ENCODE measurements around the gene PTPRD.

The PTPRD gene

GRCh38 chr9:8670751-8671150 is 1942.1 kb downstream of the PTPRD start:
- Histone ChIP-seq H3K36me3 (ENCODE audit: insufficient read depth, low read length) (no peaks in the 10 kb centered on the region), H3K4me1 (ENCODE audit: control insufficient read depth, insufficient read depth, low read length, unreplicated experiment) (no peaks in the 10 kb centered on the region), H3K79me2 (ENCODE audit: control insufficient read depth, insufficient read depth, low read length, unreplicated experiment) (no peaks in the 10 kb centered on the region), H3K27me3 (ENCODE audit: insufficient read depth, low read length) (no peaks in the 10 kb centered on the region), H3K4me3 (ENCODE audit: low read depth, low read length) (no peak overlapping the region), H2AFZ (ENCODE audit: low read length, unreplicated experiment) (no peak overlapping the region), H3K27ac (ENCODE audit: low read depth, low read length) (no peak overlapping the region)

DNA sequence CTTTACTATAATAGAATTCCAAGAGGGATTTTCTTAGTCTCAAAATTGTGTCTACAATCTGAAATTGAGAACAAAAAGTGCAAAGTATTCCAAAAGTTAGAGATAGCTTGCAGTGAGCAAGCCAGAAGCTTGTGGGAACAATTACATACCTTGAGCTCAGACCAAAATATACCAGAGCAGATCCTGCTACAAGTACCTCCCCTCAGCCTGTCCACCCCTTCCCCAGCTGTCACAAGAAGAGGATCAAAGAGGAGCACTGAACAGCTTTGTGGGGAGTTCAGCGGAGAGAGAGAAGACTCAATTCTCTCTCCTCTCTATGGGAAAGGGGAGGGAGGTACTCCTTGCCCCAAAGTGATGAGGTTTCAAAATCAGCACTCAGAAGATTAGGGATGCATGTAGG is 1944.1 kb downstream of the PTPRD start:
- no peaks in the 10 kb centered on the region for H3K4me1 ChIP-seq (ENCODE audit: control insufficient read depth, insufficient read depth, low read length, unreplicated experiment)
- H3K4me3 ChIP-seq (ENCODE audit: low read depth, low read length): no peak overlapping the region
- H2AFZ ChIP-seq (ENCODE audit: low read length, unreplicated experiment): no peak overlapping the region
- no peak overlapping the region for H3K27ac ChIP-seq (ENCODE audit: low read depth, low read length)
- H3K79me2 ChIP-seq (ENCODE audit: control insufficient read depth, insufficient read depth, low read length, unreplicated experiment): no peaks in the 10 kb centered on the region
- H3K27me3 ChIP-seq (ENCODE audit: insufficient read depth, low read length): no peaks in the 10 kb centered on the region
- H3K36me3 ChIP-seq (ENCODE audit: insufficient read depth, low read length): no peaks in the 10 kb centered on the region

DNA sequence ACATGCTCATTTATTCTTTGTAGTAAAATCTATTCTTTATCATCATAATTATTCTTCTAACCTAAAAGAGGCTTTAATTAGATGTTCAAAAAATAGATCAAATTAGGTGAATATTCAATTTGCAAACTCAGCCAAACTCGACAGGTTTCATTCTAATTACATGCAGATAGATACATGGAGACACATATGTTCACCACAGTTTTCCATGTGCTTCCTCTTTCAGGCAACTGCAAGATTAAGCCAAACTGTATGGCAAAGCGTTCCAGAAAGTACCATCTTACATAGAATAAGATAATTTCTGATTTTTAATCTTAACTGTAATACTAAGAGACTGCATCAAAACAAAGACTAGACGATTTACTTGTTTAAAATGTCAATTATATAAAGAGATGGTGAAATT is 1944.6 kb downstream of the PTPRD start:
- no peaks in the 10 kb centered on the region for H3K4me1 ChIP-seq (ENCODE audit: control insufficient read depth, insufficient read depth, low read length, unreplicated experiment)
- H3K4me3 ChIP-seq (ENCODE audit: low read depth, low read length): no peak overlapping the region
- H3K27ac ChIP-seq (ENCODE audit: low read depth, low read length): no peak overlapping the region
- no peaks in the 10 kb centered on the region for H3K27me3 ChIP-seq (ENCODE audit: insufficient read depth, low read length)
- H3K36me3 ChIP-seq (ENCODE audit: insufficient read depth, low read length): no peaks in the 10 kb centered on the region
- no peak overlapping the region for H2AFZ ChIP-seq (ENCODE audit: low read length, unreplicated experiment)
- no peaks in the 10 kb centered on the region for H3K79me2 ChIP-seq (ENCODE audit: control insufficient read depth, insufficient read depth, low read length, unreplicated experiment)

DNA sequence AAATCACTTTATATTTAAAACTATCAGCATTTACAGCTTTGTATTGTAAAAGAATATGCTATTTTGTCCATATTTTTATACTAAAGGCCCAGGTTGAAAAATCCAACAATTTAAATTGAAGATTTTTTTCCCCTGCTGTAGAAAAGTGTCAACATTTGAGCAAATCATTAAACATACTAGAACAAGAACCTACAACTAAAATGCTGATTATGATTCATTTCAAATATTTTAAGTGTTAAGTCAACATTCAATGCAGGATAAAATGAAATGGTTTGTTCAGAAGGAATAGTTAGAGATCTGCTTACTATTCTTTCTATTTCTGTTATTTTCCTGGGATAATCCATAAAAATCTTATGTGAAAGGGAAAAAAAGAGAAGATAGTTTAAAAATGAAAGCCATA is 1946.7 kb downstream of the PTPRD start:
- Histone ChIP-seq H3K27me3 (ENCODE audit: insufficient read depth, low read length) (no peaks in the 10 kb centered on the region), H3K4me1 (ENCODE audit: control insufficient read depth, insufficient read depth, low read length, unreplicated experiment) (no peaks in the 10 kb centered on the region), H3K36me3 (ENCODE audit: insufficient read depth, low read length) (no peaks in the 10 kb centered on the region), H3K4me3 (ENCODE audit: low read depth, low read length) (no peak overlapping the region), H3K79me2 (ENCODE audit: control insufficient read depth, insufficient read depth, low read length, unreplicated experiment) (no peaks in the 10 kb centered on the region), H3K27ac (ENCODE audit: low read depth, low read length) (no peak overlapping the region), H2AFZ (ENCODE audit: low read length, unreplicated experiment) (no peak overlapping the region)

- Histone ChIP-seq H3K27me3 (ENCODE audit: insufficient read depth, low read length) (no peaks in the 10 kb centered on the region), H3K4me3 (ENCODE audit: low read depth, low read length) (no peak overlapping the region), H2AFZ (ENCODE audit: low read length, unreplicated experiment) (no peak overlapping the region), H3K79me2 (ENCODE audit: control insufficient read depth, insufficient read depth, low read length, unreplicated experiment) (no peaks in the 10 kb centered on the region), H3K4me1 (ENCODE audit: control insufficient read depth, insufficient read depth, low read length, unreplicated experiment) (no peaks in the 10 kb centered on the region), H3K36me3 (ENCODE audit: insufficient read depth, low read length) (no peaks in the 10 kb centered on the region), H3K27ac (ENCODE audit: low read depth, low read length) (no peak overlapping the region)
These were observed 1952.4 kb downstream of the PTPRD start for GRCh38 chr9:8660383-8660782.

DNA sequence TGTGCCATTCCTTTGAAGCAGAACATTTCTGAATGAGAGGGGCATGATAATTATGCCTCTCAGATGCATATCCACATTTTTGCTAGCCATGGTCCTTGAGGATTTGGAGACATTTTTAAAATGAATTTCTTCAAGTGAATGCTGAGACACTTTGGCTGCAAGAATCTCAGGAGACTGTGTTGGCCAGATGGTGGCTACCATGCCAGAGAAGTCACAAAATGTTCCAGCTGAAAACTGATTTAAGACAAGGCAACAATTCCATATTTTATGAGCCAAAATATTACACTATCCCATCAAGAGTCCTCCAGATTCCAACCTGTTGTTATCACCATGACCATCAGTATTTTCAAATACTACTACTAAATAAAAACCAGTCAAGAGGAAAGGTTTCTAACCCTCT is 1953.7 kb downstream of the PTPRD start:
- Histone ChIP-seq H3K27me3 (ENCODE audit: insufficient read depth, low read length) (no peaks in the 10 kb centered on the region), H3K27ac (ENCODE audit: low read depth, low read length) (no peak overlapping the region), H3K79me2 (ENCODE audit: control insufficient read depth, insufficient read depth, low read length, unreplicated experiment) (no peaks in the 10 kb centered on the region), H3K4me3 (ENCODE audit: low read depth, low read length) (no peak overlapping the region), H2AFZ (ENCODE audit: low read length, unreplicated experiment) (no peak overlapping the region), H3K4me1 (ENCODE audit: control insufficient read depth, insufficient read depth, low read length, unreplicated experiment) (no peaks in the 10 kb centered on the region), H3K36me3 (ENCODE audit: insufficient read depth, low read length) (no peaks in the 10 kb centered on the region)

- no peaks in the 10 kb centered on the region for H3K4me1 ChIP-seq (ENCODE audit: control insufficient read depth, insufficient read depth, low read length, unreplicated experiment)
- H3K27me3 ChIP-seq (ENCODE audit: insufficient read depth, low read length): no peaks in the 10 kb centered on the region
- H3K27ac ChIP-seq (ENCODE audit: low read depth, low read length): no peak overlapping the region
- H3K4me3 ChIP-seq (ENCODE audit: low read depth, low read length): no peak overlapping the region
- H3K36me3 ChIP-seq (ENCODE audit: insufficient read depth, low read length): no peaks in the 10 kb centered on the region
- H3K79me2 ChIP-seq (ENCODE audit: control insufficient read depth, insufficient read depth, low read length, unreplicated experiment): no peaks in the 10 kb centered on the region
- H2AFZ ChIP-seq (ENCODE audit: low read length, unreplicated experiment): no peak overlapping the region
These were observed 1957.7 kb downstream of the PTPRD start for GRCh38 chr9:8655071-8655470.

GRCh38 chr9:8653855-8654254 is 1958.9 kb downstream of the PTPRD start:
- no peak overlapping the region for H3K27ac ChIP-seq (ENCODE audit: low read depth, low read length)
- H3K4me1 ChIP-seq (ENCODE audit: control insufficient read depth, insufficient read depth, low read length, unreplicated experiment): no peaks in the 10 kb centered on the region
- no peaks in the 10 kb centered on the region for H3K79me2 ChIP-seq (ENCODE audit: control insufficient read depth, insufficient read depth, low read length, unreplicated experiment)
- H3K36me3 ChIP-seq (ENCODE audit: insufficient read depth, low read length): no peaks in the 10 kb centered on the region
- no peaks in the 10 kb centered on the region for H3K27me3 ChIP-seq (ENCODE audit: insufficient read depth, low read length)
- no peak overlapping the region for H2AFZ ChIP-seq (ENCODE audit: low read length, unreplicated experiment)
- H3K4me3 ChIP-seq (ENCODE audit: low read depth, low read length): no peak overlapping the region

- no peaks in the 10 kb centered on the region for H3K27me3 ChIP-seq (ENCODE audit: insufficient read depth, low read length)
- H3K27ac ChIP-seq (ENCODE audit: low read depth, low read length): no peak overlapping the region
- no peaks in the 10 kb centered on the region for H3K36me3 ChIP-seq (ENCODE audit: insufficient read depth, low read length)
- no peak overlapping the region for H3K4me3 ChIP-seq (ENCODE audit: low read depth, low read length)
- H3K79me2 ChIP-seq (ENCODE audit: control insufficient read depth, insufficient read depth, low read length, unreplicated experiment): no peaks in the 10 kb centered on the region
- no peak overlapping the region for H2AFZ ChIP-seq (ENCODE audit: low read length, unreplicated experiment)
- no peaks in the 10 kb centered on the region for H3K4me1 ChIP-seq (ENCODE audit: control insufficient read depth, insufficient read depth, low read length, unreplicated experiment)
These were observed 1959.7 kb downstream of the PTPRD start for GRCh38 chr9:8653111-8653510.

GRCh38 chr9:8652255-8652654 is 1960.5 kb downstream of the PTPRD start:
- Histone ChIP-seq H3K4me3 (ENCODE audit: low read depth, low read length) (no peak overlapping the region), H3K27me3 (ENCODE audit: insufficient read depth, low read length) (no peaks in the 10 kb centered on the region), H3K79me2 (ENCODE audit: control insufficient read depth, insufficient read depth, low read length, unreplicated experiment) (no peaks in the 10 kb centered on the region), H3K36me3 (ENCODE audit: insufficient read depth, low read length) (no peaks in the 10 kb centered on the region), H3K27ac (ENCODE audit: low read depth, low read length) (no peak overlapping the region), H2AFZ (ENCODE audit: low read length, unreplicated experiment) (no peak overlapping the region), H3K4me1 (ENCODE audit: control insufficient read depth, insufficient read depth, low read length, unreplicated experiment) (no peaks in the 10 kb centered on the region)

DNA sequence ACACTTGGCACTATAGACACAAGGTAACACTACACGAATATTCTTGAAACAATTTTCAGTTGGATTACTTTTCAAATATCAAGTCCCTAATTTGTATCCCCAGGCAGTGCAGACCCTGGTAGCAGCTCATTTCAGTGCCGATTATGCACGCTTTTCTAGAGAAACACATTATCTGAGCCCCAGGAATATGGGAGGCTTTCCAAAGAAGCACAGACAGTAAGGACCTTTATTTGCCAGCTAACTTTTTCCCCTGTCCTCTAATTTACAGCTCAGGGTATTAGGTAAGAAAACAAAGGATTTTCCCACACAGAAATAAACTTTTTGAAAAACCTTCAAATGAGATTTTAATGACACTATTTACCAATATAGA is 1961.0 kb downstream of the PTPRD start:
- no peak overlapping the region for H2AFZ ChIP-seq (ENCODE audit: low read length, unreplicated experiment)
- H3K27me3 ChIP-seq (ENCODE audit: insufficient read depth, low read length): no peaks in the 10 kb centered on the region
- no peaks in the 10 kb centered on the region for H3K36me3 ChIP-seq (ENCODE audit: insufficient read depth, low read length)
- no peak overlapping the region for H3K27ac ChIP-seq (ENCODE audit: low read depth, low read length)
- H3K4me1 ChIP-seq (ENCODE audit: control insufficient read depth, insufficient read depth, low read length, unreplicated experiment): no peaks in the 10 kb centered on the region
- H3K4me3 ChIP-seq (ENCODE audit: low read depth, low read length): no peak overlapping the region
- no peaks in the 10 kb centered on the region for H3K79me2 ChIP-seq (ENCODE audit: control insufficient read depth, insufficient read depth, low read length, unreplicated experiment)
